Measurements from ENCODE around the gene UGT1A10.
"Not testable (repeated sequence)": the region's sequence is repeated elsewhere in the genome, so short reads cannot be mapped to it uniquely, and the experiment has no call there.

Gene UGT1A10

DNA sequence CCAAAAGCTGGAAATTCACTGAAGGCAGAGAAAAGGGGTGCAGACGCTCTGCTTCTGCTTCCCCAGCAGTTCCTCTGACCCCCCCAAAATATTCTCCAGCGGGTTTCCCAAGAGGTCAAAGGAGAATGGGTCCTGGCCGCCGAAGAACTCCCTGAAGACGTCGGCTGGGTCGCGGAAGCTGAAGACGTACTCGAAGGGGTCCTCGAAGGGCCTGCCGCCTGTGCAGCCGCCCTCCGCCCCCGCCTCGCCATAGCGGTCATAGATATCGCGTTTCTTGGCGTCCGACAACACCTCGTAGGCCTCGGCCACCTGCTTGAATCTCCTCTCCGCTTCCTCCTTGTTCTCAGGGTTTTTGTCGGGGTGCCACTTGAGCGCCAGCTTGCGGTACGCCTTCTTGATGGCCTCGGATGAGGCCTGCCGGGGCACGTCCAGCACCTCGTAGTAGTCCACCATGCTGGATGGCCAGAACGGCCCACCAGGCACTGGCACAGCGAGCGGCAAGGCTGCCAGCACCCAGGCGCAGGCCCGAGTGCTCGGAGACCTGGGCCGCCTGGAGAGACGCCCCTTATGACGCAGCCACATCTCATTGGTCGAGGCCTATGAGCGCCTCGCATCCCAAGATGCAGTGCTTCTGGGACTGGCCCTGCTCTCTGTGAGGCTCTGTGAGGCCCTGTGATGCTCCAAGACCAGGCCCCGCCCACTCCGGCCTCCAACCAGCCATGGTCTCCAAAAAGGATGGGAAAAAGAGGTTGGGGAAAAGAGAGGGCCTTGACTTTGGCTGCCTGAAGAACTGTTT, 107.4 kb downstream of the UGT1A10 start:
- DNase-seq (ENCODE audit: low read depth in 2 of 2): no peak

DNA sequence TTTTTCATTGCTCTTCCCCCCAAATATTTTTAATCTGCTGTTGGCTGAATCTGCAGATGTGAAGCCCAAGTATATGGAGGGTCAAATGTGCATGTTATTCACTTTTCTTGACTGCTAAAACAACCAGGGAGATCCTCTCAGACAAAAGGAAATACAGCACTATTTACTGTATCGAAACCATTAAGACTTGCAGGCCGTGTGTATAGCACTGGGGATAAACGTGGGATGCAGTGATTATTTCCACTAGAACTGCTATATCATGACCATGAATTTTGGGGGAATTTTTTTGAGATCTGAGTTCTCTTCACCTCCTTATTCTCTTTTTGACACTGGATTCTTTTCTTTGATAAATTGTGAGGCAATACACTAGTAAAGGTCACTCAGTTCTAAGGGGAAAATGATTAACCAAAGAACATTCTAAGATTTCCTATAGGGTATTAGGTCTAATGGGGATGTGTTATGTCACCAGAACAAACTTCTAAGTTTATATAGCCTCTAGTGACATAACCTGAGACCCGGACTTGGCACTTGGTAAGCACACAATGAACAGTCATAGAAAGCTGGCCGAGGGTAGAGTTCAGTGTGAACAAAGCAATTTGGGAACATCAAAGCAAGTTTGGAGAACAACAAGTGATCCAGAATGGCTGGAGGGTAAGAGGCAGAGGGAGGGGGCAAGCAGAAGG, 109.0 kb downstream of the UGT1A10 start:
- no peak for DNase-seq (ENCODE audit: low read depth in 2 of 2)

DNA sequence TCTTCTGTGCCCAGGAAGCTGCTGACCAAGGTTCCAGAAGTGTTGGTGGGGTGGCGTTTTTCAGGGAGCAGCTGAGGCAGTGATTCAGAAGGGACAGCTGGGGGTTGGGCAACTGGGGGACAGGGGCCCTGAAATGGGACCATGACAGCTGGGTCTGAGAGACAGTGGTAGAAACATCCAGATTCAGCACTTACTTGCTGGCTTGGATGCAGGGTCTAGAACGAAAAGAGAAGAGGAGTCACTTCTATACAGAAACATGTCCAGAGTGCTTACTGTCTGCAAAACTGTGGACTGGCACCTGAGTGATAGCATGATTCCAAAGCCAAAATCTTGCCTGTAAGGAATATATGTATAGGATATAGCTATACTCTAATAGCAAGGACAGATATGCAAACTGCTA, 109.6 kb downstream of the UGT1A10 start:
- not testable (repeated sequence) for DNase-seq (ENCODE audit: low read depth in 2 of 2)

DNA sequence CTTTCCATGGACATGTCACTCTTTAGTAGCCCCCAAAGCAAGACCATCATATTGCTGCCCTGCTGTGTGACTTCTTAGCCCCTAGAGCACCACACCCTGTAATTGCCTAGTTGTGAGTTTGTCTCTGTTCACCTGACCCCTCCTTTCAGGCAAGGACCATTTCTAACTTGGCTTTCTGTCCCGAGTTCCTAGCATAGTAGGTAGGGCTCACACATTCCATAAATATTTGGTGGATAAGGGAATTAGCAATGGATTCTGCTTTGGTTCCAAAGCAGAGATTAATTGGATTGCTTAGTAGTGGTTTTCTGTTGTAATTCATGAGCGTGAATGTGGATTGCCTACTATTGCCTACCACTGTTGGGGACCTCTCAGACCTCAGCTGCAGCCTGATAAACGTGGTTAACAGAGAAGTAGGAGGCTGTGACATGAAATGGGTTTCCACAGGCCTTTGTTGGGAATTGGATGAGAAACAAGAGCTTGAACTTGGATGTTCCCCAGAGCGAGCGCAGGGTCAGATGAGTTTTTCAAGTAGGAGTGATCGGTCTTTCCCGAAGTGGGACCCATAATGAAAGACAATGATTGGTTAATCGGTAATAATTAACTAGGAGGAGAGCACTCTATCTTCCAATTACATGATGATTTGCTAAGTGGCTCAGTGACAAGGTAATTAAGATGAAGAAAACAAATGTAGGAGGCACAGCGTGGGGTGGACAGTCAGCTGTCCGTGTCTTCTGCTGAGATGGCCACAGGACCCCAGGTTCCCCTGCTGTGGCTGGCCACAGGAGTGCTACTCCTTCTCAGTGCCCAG, 110.4 kb downstream of the UGT1A10 start:
- no peak for DNase-seq (ENCODE audit: low read depth in 2 of 2)

DNA sequence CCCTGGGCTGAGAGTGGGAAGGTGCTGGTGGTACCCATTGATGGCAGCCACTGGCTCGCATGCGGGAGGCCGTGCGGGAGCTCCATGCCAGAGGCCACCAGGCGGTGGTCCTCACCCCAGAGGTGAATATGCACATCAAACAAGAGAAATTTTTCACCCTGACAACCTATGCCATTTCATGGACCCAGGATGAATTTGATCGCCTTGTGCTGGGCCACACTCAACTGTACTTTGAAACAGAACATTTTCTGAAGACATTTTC, 111.0 kb downstream of the UGT1A10 start:
- DNase-seq (ENCODE audit: low read depth in 2 of 2): no peak

DNA sequence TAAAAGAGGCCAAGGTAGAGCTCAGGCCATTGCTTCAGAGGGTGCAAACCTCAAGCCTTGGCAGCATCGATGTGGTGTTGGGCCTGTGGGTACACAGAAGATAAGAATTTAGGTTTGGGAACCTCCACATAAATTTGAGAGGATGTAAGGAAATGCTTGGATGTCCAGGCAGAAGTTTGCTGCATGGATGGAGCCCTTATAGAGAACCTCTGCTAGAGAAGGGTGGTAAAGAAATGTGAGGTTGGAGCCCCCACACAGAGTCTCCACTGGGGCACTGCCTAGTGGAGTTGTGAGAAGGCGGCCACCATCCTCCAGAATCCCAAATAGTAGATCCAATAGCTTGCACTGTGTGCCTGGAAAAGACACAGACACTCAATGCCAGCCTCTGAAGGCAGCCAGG, 114.4 kb downstream of the UGT1A10 start:
- DNase-seq (ENCODE audit: low read depth in 2 of 2): not testable (repeated sequence)

DNA sequence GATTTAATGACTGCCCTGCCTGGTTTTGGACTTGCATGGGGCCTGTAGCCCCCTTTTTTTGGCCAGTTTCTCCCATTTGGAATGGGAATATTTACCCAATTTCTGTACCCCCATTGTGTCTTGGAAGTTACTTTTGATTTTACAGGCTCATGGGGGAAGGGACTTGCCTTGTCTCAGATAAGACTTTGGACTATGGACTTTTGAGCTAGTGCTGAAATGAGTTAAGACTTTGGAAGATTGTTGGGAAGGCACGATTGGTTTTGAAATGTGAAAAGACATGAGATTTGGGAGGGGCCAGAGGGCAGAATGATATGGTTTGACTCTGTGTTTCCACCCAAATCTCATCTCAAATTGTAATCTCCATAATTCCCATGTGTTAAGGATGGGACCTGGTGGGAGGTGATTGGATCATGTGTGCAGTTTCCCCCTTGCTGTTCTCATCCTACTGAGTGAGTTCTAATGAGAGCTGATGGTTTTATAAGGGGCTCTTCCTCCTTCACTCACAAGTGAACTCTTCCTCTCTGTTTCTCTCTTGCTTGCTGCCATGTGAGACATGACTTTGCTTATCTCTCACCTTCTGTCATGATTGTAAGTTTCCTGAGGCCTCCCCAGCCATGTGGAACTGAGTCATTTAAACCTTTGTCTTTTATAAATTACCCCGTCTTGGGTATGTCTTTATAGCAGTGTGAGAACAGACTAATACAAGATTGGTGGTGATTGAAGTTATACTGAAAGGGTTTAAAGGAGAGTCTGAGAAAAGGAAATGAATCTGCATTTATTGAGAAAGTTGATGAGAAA, 115.2 kb downstream of the UGT1A10 start:
- not testable (repeated sequence) for DNase-seq (ENCODE audit: low read depth in 2 of 2)

DNA sequence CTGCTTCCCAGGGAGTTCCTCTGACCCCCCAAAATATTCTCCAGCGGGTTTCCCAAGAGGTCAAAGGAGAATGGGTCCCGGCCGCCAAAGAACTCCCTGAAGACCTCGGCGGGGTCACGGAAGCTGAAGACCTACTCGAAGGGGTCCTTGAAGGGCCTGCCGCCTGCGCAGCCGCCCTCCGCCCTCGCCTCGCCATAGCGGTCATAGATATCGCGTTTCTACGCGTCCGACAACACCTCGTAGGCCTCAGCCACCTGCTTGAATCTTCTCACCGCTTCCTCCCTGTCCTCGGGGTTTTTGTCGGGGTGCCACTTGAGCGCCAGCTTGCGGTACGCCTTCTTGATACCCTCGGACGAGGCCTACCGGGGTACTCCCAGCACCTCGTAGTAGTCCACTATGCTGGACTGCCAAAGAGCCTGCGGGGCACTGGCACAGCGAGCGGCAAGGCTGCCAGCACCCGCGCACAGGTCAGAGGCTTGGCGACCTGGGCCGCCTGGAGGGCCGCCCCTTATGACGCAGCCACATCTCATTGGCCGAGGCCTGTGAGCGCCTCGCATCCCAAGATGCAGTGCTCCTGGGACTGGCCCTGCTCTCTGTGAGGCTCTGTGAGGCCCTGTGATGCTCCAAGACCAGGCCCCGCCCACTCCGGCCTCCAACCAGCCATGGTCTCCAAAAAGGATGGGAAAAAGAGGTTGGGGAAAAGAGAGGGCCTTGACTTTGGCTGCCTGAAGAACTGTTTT, 118.8 kb downstream of the UGT1A10 start:
- no peak for DNase-seq (ENCODE audit: low read depth in 2 of 2)

DNA sequence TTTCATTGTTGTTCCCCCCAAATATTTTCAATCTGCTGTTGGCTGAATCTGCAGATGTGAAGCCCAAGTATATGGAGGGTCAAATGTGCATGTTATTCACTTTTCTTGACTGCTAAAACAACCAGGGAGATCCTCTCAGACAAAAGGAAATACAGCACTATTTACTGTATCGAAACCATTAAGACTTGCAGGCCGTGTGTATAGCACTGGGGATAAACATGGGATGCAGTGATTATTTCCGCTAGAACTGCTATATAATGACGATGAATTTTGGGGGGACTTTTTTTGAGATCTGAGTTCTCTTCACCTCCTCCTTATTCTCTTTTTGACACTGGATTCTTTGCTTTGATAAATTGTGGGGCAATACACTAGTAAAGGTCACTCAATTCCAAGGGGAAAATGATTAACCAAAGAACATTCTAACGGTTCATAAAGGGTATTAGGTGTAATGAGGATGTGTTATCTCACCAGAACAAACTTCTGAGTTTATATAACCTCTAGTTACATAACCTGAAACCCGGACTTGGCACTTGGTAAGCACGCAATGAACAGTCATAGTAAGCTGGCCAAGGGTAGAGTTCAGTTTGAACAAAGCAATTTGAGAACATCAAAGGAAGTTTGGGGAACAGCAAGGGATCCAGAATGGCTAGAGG, 120.3 kb downstream of the UGT1A10 start:
- no peak for DNase-seq (ENCODE audit: low read depth in 2 of 2)

DNA sequence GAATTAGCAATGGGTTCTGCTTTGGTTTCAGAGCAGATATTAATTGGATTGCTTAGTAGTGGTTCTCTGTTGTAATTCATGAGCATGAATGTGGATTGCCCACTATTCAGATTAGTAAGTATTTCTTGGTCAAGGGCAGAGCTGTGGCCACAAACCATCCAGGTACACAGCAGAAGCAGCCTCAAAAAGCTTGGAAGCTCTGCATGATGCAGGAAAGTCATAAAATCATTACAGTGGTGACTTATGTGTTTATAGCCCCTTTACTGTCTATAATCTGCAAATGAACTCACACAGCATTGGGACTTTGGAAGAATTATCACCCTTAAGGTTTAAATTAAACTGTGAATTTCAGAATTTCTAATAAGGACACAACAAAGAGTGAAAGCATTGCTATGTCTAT, 121.9 kb downstream of the UGT1A10 start:
- DNase-seq (ENCODE audit: low read depth in 2 of 2): no peak

DNA sequence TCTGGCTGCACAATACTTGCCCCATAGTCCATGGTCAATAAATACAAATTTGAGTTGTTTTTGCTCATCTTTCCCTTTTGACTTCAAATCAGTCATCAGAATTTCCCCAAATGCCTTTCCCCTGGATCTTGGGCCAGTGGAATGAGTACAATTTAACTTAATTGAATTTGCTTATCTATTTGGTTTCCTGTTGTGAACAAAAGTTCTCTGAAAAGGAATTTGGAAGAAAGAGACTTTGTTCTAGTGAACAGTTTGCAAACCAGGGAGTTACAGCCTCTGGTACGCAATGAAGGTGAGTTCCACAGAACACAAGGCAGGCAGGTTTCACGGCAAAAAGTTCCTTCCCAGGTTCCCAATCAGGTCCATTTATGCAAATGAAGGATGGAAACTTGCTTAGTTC, 122.6 kb downstream of the UGT1A10 start:
- DNase-seq (ENCODE audit: low read depth in 2 of 2): no peak

DNA sequence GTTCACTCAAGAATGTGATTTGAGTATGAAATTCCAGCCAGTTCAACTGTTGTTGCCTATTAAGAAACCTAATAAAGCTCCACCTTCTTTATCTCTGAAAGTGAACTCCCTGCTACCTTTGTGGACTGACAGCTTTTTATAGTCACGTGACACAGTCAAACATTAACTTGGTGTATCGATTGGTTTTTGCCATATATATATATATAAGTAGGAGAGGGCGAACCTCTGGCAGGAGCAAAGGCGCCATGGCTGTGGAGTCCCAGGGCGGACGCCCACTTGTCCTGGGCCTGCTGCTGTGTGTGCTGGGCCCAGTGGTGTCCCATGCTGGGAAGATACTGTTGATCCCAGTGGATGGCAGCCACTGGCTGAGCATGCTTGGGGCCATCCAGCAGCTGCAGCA, 123.8 kb downstream of the UGT1A10 start, which contains the start of gene UGT1A1:
Gene UGT1A1 (plus strand): TSS at position 228 of the 400 bp plus-strand sequence. CDS start 18 bp downstream, at position 246.
- DNase-seq (ENCODE audit: low read depth in 2 of 2): no peak

DNA sequence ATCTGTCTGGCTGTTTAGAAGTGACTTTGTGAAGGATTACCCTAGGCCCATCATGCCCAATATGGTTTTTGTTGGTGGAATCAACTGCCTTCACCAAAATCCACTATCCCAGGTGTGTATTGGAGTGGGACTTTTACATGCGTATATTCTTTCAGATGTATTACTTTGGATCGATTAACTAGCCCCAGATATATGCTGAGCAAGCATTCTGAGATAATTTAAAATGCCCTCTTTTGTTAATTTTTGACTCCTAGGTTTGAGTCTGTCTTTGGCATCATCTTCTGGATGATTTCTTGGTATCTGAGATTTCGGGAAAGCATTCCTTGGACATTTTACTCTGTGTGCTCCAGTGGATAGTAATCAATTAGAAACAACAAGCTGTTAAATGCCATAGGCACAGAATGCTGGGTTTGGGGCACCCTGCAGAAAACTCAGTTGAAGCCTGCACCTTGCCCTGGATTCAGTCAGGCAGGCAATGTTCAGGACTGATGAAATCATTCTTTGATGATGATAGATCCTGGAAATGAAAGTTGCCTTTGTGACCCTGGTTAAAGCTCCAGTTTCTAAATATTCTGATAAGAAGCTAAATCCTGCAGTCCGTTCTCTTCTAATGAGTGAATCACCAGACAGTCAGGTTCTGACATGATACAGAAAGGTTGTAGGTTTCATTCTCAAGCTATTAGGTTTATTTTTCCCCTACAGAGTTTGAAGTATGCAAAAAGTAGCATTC, 125.0 kb downstream of the UGT1A10 start:
- no peak for DNase-seq (ENCODE audit: low read depth in 2 of 2)

DNA sequence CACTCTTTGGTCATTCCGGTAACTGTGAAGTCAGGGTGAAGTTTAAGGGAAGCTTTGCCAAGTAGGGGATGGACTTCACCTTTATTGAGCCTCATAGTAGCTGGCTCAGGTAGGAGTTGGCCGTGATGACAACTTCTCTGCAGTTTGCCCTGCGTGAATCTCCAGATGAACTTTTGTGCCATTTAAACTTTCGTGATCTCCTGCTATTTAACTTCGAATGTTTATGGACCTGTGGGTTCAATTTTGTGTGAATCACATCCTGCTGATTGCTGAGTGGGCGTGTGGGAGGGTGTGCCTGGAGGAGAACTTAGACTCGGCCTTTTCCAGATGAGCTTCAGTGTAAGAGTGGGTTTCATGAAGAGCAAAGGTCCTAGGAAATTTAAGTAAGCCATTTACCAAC, 128.0 kb downstream of the UGT1A10 start:
- no peak for DNase-seq (ENCODE audit: low read depth in 2 of 2)

DNA sequence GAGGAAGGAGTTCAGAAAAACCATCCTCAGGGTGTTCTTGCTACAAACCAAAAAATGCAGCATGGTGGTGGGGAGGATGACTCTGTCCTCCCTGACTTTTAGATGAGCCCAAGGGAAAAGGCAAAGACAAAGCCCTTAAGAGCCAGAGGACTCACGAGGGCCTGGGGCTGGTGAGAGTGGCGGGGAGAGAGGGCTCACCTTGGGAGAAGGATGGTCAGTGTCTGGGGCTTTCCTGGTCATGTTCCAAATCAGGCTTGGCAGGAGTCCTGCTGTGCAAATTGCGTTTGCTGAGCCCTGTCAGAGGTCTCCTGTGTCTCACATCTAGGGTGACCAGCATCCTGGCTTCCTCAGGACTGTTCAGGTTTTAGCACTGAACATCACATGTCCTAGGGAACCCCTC, 128.5 kb downstream of the UGT1A10 start:
- DNase-seq (ENCODE audit: low read depth in 2 of 2): no peak

DNA sequence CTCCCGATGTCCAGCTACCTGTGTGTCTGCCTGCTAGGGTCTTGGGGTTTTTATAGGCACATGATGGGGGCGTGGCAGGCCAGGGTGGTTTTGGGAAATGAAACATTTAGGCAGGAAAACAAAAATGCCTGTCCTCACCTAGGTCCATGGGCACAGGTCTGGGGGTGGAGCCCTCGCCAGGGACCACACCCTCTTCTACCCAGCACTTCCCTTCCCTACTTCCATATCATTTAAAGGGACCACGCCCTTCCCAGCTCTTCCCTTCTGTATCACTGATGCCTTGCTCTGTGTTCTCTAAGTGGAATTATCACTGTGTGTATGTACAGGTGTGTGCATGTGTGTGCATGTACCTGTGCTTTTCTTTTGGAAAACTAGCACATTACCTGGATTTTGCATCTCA, 130.2 kb downstream of the UGT1A10 start:
- no peak for DNase-seq (ENCODE audit: low read depth in 2 of 2)

DNA sequence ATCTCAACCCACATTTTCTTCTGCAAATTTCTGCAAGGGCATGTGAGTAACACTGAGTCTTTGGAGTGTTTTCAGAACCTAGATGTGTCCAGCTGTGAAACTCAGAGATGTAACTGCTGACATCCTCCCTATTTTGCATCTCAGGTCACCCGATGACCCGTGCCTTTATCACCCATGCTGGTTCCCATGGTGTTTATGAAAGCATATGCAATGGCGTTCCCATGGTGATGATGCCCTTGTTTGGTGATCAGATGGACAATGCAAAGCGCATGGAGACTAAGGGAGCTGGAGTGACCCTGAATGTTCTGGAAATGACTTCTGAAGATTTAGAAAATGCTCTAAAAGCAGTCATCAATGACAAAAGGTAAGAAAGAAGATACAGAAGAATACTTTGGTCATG, 131.8 kb downstream of the UGT1A10 start:
- no peak for DNase-seq (ENCODE audit: low read depth in 2 of 2)

DNA sequence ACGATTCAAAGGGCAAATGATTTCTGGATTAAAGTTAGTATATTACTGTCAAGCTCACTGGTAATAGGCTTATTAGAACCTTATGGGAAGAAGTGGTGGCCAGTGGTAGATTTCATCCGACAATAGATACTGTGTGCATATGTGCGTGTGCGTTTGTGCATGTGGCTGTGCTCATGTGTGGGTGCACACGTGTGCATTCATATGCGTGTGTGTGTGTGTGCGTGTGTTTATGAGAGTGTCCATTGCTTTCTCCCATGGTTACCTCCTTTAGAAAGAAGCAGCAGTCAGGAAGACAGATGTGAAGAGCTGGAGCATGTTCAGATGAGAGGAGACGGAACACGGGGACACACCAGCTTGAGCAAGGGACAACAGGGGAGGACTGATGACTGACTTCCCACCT, 133.0 kb downstream of the UGT1A10 start:
- no peak for DNase-seq (ENCODE audit: low read depth in 2 of 2)

DNA sequence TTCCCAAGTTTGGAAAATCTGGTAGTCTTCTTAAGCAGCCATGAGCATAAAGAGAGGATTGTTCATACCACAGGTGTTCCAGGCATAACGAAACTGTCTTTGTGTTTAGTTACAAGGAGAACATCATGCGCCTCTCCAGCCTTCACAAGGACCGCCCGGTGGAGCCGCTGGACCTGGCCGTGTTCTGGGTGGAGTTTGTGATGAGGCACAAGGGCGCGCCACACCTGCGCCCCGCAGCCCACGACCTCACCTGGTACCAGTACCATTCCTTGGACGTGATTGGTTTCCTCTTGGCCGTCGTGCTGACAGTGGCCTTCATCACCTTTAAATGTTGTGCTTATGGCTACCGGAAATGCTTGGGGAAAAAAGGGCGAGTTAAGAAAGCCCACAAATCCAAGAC, 135.9 kb downstream of the UGT1A10 start:
- no peak for DNase-seq (ENCODE audit: low read depth in 2 of 2)

DNA sequence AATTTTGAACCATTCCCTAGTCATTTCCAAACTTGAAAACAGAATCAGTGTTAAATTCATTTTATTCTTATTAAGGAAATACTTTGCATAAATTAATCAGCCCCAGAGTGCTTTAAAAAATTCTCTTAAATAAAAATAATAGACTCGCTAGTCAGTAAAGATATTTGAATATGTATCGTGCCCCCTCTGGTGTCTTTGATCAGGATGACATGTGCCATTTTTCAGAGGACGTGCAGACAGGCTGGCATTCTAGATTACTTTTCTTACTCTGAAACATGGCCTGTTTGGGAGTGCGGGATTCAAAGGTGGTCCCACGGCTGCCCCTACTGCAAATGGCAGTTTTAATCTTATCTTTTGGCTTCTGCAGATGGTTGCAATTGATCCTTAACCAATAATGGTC, 136.3 kb downstream of the UGT1A10 start:
- no peak for DNase-seq (ENCODE audit: low read depth in 2 of 2)
